Activated naive CD4-positive, alpha-beta T cell treated with anti-CD3 and anti-CD28 coated beads, Interleukin-2, amount 50 U/mL, for 24 hours (primary cell): ENCODE results near the gene APOA5.
A peak's percentile ranks its signal among the peaks of the same experiment; 100 is the strongest.
"Not testable (repeated sequence)": the region's sequence is repeated elsewhere in the genome, so short reads cannot be mapped to it uniquely, and the experiment has no call there.

Experiments used
- H3K27ac Mint-ChIP-seq: one replicate; pipeline ENCODE4 v1.8.0; 2021; ENCODE audit warnings: mild to moderate bottlenecking, mixed read lengths
- H3K27me3 Mint-ChIP-seq: one replicate; pipeline ENCODE4 v1.8.0; 2021; ENCODE audit warnings: mixed read lengths
- H3K36me3 Mint-ChIP-seq: one replicate; pipeline ENCODE4 v1.8.0; 2021; ENCODE audit warnings: mixed read lengths
- H3K4me1 Mint-ChIP-seq: one replicate; pipeline ENCODE4 v1.8.0; 2021; ENCODE audit warnings: mixed read lengths
- H3K4me3 Mint-ChIP-seq: one replicate; pipeline ENCODE4 v1.8.0; 2021; ENCODE audit warnings: mild to moderate bottlenecking, mixed read lengths
- H3K9me3 Mint-ChIP-seq: one replicate; pipeline ENCODE4 v1.8.0; 2021; ENCODE audit warnings: mixed read lengths

Gene APOA5

DNA sequence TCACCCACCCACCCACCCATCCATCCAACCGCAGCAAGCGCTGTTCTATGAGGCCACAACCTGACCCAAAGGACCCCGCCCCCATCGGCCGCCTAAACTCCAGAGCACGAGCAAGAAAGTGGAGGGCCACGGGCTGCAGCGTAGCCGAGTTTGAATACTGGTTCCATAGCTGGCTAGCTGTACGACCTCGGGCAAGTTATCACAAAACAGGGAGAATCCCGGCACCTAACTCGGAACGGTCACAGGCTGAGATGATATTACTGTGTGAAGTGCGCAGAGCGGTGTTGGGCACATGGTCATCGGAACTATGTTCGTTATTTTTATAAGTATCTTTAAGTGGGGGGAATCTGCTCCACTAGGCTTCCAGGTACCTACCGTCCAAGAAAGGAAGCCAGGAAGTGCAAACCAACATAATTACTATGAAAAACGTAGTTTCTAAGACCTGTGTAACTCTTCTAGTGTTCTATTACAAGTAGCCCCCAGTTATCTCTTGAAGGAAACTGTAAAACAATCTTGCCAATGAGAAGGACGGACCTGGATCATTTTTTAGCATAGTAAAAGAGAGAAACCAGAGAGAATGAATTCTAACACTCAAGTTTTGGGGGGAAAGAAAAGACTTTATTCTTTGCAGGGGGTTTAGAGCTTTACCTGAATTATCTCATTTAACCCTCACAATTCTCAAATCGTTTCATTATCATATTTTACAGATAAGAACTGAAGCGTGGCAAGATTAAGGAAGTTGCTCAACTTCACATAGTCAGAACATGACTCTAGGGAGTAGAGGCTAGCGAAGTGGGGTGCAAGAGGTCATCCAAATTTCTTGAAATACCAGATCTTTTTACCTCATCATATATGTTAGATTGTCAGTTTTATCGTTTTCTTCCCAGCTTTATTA lies 18.2 kb downstream of the APOA5 start:
- Mint-ChIP-seq H3K27ac (peak overlapping the region; percentile 99), H3K27me3 (no peaks in the 10 kb centered on the region), H3K4me3 (peak overlapping the region; percentile 98), H3K9me3 (no peaks in the 10 kb centered on the region), H3K36me3 (peaks cover 23% of the 10 kb centered on the region), H3K4me1 (peaks cover 60% of the 10 kb centered on the region)

DNA sequence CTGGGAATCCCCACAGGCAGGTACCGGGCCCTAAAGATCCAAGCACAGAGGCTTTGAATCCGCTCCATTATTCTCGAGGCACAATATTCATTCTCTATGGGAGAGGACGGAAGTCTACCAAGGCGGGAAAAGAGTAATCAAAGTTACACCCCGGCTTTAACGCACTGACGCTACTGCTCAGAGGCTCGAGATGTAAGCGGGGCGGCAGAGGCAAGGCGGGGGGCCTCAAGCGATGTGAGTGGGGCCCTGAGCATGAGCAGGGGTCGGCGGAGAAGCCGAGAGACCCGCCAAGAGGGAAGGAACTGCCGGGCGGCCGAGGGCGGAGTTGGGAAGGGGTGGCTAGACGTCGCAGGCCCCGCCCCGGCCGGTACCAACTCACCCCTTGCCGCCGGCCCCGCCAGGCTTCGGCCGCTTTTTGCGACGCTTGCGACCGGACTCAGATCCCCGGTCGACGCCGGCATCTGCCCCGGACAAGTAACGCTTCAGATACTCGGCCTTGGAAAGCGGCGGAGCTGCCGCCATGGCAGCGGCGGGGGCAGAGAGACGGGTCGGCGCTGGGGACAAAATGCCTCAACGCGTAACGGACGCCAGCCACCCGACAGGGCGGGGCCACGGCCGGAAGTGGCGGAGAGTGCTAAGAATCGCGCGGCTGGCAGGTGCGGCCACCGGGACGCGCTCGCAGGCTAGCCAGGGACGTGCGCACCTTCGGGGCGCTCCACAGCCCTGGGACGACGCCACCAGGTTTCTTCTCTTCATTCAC lies 19.1 kb downstream of the APOA5 start, which contains the start of gene BUD13:
TSS of gene BUD13 (minus strand) at position 545 of the 760 bp plus-strand sequence. CDS start at position 522, 23 bp downstream.
- H3K36me3 Mint-ChIP-seq = peaks cover 16% of the 10 kb centered on the region
- peaks cover 56% of the 10 kb centered on the region for H3K4me1 Mint-ChIP-seq
- no peaks in the 10 kb centered on the region for H3K9me3 Mint-ChIP-seq
- H3K27me3 Mint-ChIP-seq = no peaks in the 10 kb centered on the region
- H3K27ac Mint-ChIP-seq = peak within 1 kb of the TSS; percentile 99
- H3K4me3 Mint-ChIP-seq = peak within 1 kb of the TSS; percentile 98

DNA sequence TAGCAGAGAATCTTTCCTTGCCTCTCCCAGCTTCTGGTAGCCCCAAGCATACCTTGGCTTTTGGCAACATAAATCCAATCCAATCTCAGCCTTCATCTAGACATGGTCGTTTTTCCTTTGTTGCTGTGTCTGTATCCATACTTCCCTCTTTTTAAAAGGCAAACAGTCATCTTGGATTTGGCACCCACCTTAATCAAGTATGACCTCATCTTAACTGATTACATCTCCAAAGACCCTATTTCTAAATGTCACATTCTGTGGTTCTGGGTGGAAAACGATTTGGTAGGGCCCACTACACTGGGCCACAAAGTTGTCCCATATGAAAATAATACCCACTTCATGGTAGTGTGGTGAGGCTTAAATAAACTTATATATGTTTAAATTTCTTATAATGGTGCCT lies 19.7 kb downstream of the APOA5 start:
- Mint-ChIP-seq H3K9me3 (no peaks in the 10 kb centered on the region), H3K4me3 (peak overlapping the region; percentile 98), H3K27ac (no peak overlapping the region), H3K27me3 (no peaks in the 10 kb centered on the region), H3K4me1 (peaks cover 54% of the 10 kb centered on the region), H3K36me3 (peaks cover 16% of the 10 kb centered on the region)

- Mint-ChIP-seq H3K9me3 (no peaks in the 10 kb centered on the region), H3K36me3 (peaks cover 16% of the 10 kb centered on the region), H3K27ac (no peak overlapping the region), H3K4me3 (no peak overlapping the region), H3K4me1 (peaks cover 19% of the 10 kb centered on the region), H3K27me3 (no peaks in the 10 kb centered on the region)
Observed at GRCh38 chr11:116762132-116762531, 29.5 kb downstream of the APOA5 start.

- not testable (repeated sequence) for H3K27ac Mint-ChIP-seq, H3K4me1 Mint-ChIP-seq, H3K9me3 Mint-ChIP-seq, H3K27me3 Mint-ChIP-seq, H3K4me3 Mint-ChIP-seq
- H3K36me3 Mint-ChIP-seq = peaks cover 18% of the 10 kb centered on the region
Observed at GRCh38 chr11:116756044-116756443, 35.6 kb downstream of the APOA5 start.

- H3K4me1 Mint-ChIP-seq = no peaks in the 10 kb centered on the region
- H3K9me3 Mint-ChIP-seq = no peaks in the 10 kb centered on the region
- H3K27ac Mint-ChIP-seq = no peak overlapping the region
- H3K4me3 Mint-ChIP-seq = no peak overlapping the region
- H3K36me3 Mint-ChIP-seq = peaks cover 11% of the 10 kb centered on the region
- no peaks in the 10 kb centered on the region for H3K27me3 Mint-ChIP-seq
Observed at GRCh38 chr11:116750070-116750718, 41.5 kb downstream of the APOA5 start.

GRCh38 chr11:116742104-116742503 lies 49.6 kb downstream of the APOA5 start:
- Mint-ChIP-seq H3K4me3 (no peak overlapping the region), H3K4me1 (peaks cover 4% of the 10 kb centered on the region), H3K27ac (no peak overlapping the region), H3K36me3 (peaks cover 5% of the 10 kb centered on the region), H3K9me3 (no peaks in the 10 kb centered on the region), H3K27me3 (no peaks in the 10 kb centered on the region)

DNA sequence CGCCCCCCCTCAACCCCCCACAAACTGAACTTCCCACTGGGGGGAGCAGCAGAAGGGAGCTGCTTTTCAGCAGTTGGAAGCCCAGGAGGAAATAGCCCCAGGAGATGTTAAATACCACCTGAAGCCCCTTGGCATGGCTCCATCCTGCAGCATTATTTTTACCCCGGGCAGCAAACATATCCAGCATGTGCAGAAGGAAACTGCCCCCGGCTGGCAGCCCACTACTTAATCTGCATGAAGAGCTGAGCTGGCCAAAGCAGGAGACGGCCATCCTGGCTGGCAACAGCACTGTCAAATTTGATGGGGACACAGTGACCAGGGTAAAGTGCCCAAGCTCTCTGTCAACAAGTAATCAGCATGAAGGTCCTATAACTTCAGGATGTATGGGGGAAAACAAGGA lies 50.9 kb downstream of the APOA5 start:
- H3K27ac Mint-ChIP-seq = no peak overlapping the region
- peaks cover 4% of the 10 kb centered on the region for H3K4me1 Mint-ChIP-seq
- H3K36me3 Mint-ChIP-seq = peaks cover 2% of the 10 kb centered on the region
- H3K4me3 Mint-ChIP-seq = no peak overlapping the region
- no peaks in the 10 kb centered on the region for H3K9me3 Mint-ChIP-seq
- H3K27me3 Mint-ChIP-seq = no peaks in the 10 kb centered on the region
